DND-41 (cell line): ENCODE results near the gene GPRIN1.

Experiments used
- CTCF ChIP-seq: IDR thresholded peaks from 2 replicates; pipeline ENCODE4 v1.5.1; 2012; ENCODE audit warnings: borderline replicate concordance, low read length, moderate library complexity, mild to moderate bottlenecking; ENCODE audit not compliant: poor library complexity, severe bottlenecking; ENCODE audit errors: extremely low read depth
- EZH2 ChIP-seq: IDR thresholded peaks from 3 replicates; pipeline ENCODE4 v1.6.1; 2012; ENCODE audit warnings: borderline replicate concordance, low read depth, mild to moderate bottlenecking, moderate library complexity, low read length, inconsistent platforms; ENCODE audit not compliant: severe bottlenecking

DNA sequence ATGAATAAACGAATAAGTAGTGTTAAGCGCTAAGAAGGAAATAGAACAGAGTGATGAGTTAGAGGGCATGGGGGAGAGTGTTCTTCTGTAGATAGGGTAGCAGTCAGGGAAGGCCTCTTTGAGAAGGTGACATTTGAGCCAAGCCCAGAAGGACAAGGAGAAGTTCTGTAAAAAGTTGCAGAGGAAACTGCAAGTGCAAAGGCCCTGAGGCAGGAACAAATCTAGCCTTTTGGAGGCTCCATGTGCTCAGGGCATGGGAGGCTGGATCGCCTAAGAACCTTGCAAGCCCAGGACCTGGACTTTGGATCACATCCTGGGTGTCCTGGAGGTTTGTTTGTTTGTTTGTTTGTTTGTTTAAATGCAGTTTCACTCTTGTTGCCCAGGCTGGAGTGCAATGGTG, 28.5 kb upstream of the GPRIN1 start:
- TF ChIP-seq CTCF (no peak), EZH2 (no peak)
